ENCODE data around the gene BICRA.

The BICRA gene

GRCh38 chr19:47693903-47694302 is 85.0 kb downstream of the BICRA start:
- DNase-seq (ENCODE audit: low read depth, low spot score), result no peak

- DNase-seq (ENCODE audit: low read depth, low spot score), result no peak
Measured at GRCh38 chr19:47694466-47695273, 85.7 kb downstream of the BICRA start.

GRCh38 chr19:47695533-47696262 is 86.8 kb downstream of the BICRA start:
- DNase-seq (ENCODE audit: low read depth, low spot score), result no peak

GRCh38 chr19:47696635-47697034 is 87.7 kb downstream of the BICRA start:
- no peak for DNase-seq (ENCODE audit: low read depth, low spot score)

GRCh38 chr19:47697863-47698609 is 89.1 kb downstream of the BICRA start:
- peak; percentile 14 for DNase-seq (ENCODE audit: low read depth, low spot score)

GRCh38 chr19:47698631-47699359 is 89.9 kb downstream of the BICRA start:
- no peak for DNase-seq (ENCODE audit: low read depth, low spot score)

GRCh38 chr19:47699360-47699917 is 90.5 kb downstream of the BICRA start:
- no peak for DNase-seq (ENCODE audit: low read depth, low spot score)

- DNase-seq (ENCODE audit: low read depth, low spot score), result no peak
Measured at GRCh38 chr19:47700934-47701716, 92.2 kb downstream of the BICRA start.

- no peak for DNase-seq (ENCODE audit: low read depth, low spot score)
Measured at GRCh38 chr19:47701717-47702552, 93.0 kb downstream of the BICRA start.

GRCh38 chr19:47702671-47703070 is 93.7 kb downstream of the BICRA start:
- DNase-seq (ENCODE audit: low read depth, low spot score), result no peak

- DNase-seq (ENCODE audit: low read depth, low spot score), result no peak
Measured at GRCh38 chr19:47703301-47703700, 94.4 kb downstream of the BICRA start.

GRCh38 chr19:47704024-47704423 is 95.1 kb downstream of the BICRA start:
- no peak for DNase-seq (ENCODE audit: low read depth, low spot score)

- DNase-seq (ENCODE audit: low read depth, low spot score), result no peak
Measured at GRCh38 chr19:47704656-47705055, 95.7 kb downstream of the BICRA start.

GRCh38 chr19:47707135-47707925 is 98.4 kb downstream of the BICRA start:
- peak; percentile 24 for DNase-seq (ENCODE audit: low read depth, low spot score)

- no peak for DNase-seq (ENCODE audit: low read depth, low spot score)
Measured at GRCh38 chr19:47711652-47712242, 102.8 kb downstream of the BICRA start.

- no peak for DNase-seq (ENCODE audit: low read depth, low spot score)
Measured at GRCh38 chr19:47713046-47714021, 104.4 kb downstream of the BICRA start, which contains the start of gene EHD2. Gene EHD2 (plus strand): TSS chr19:47713422. CDS start chr19:47716613, 3,191 bp downstream.

- no peak for DNase-seq (ENCODE audit: low read depth, low spot score)
Measured at GRCh38 chr19:47714339-47714738, 105.4 kb downstream of the BICRA start.
